K562 (cell line): Measurements from ENCODE around the gene CXCR5. TPM values are rescaled to one million over a fixed set of nuclear protein-coding genes. Genes with fewer than 3 reads are reported as not detected.

Experiments used
- CBX2 ChIP-seq: fragments of 200-600 bp; sonication (generic); IDR thresholded peaks from one replicate; pipeline ENCODE4 v1.6.1; 2012; ENCODE audit warnings: mild to moderate bottlenecking, low read length, inconsistent platforms; ENCODE audit not compliant: insufficient read depth, poor library complexity, severe bottlenecking
- FOS ChIP-seq: IDR thresholded peaks from 3 replicates; pipeline ENCODE4 v1.6.1; 2011; ENCODE audit not compliant: insufficient read length; ENCODE audit errors: extremely low read depth
- GATA2 ChIP-seq: sonication (generic); formaldehyde crosslinking; IDR thresholded peaks from 2 replicates; pipeline ENCODE4 v1.4.0; 2020; ENCODE audit warnings: mild to moderate bottlenecking, missing genetic modification reagents
- HEY1 ChIP-seq: fragments of 250-450 bp; sonication (Bioruptor Pico); IDR thresholded peaks from 2 replicates; pipeline ENCODE4 v1.5.0; 2020; ENCODE audit warnings: mild to moderate bottlenecking, moderate library complexity, borderline replicate concordance
- MTA1 ChIP-seq: fragments of 450-650 bp; IDR thresholded peaks from 2 replicates; pipeline ENCODE4 v1.6.1; 2017; ENCODE audit warnings: borderline replicate concordance
- PTBP1 ChIP-seq: fragments of 200-400 bp; formaldehyde crosslinking; IDR thresholded peaks from 2 replicates; pipeline ENCODE4 v1.6.1; 2017; ENCODE audit warnings: low read depth, low read length
- REST ChIP-seq, 2 experiments: fragments of 450-650 bp; formaldehyde crosslinking in 1 of 2; IDR thresholded peaks; 2 replicates each; pipeline versions ENCODE4 v1.4.0 to v1.6.1; 2014 to 2020; ENCODE audit warnings: mild to moderate bottlenecking in 2 of 2, borderline replicate concordance in 1 of 2, low read depth in 1 of 2
- SAFB ChIP-seq: fragments of 200-400 bp; formaldehyde crosslinking; IDR thresholded peaks from 2 replicates; pipeline ENCODE4 v1.6.1; 2017; ENCODE audit warnings: low read depth, low read length, borderline replicate concordance
- TCF7L2 ChIP-seq: fragments of 150-350 bp; IDR thresholded peaks from 2 replicates; pipeline ENCODE4 v1.6.1; 2016; ENCODE audit warnings: low read depth, mild to moderate bottlenecking, low read length, moderate library complexity
- ZNF449 ChIP-seq: fragments of 250-450 bp; sonication (Bioruptor Pico); IDR thresholded peaks from 2 replicates; pipeline ENCODE4 v1.8.0; 2022; ENCODE audit warnings: moderate library complexity, mild to moderate bottlenecking, inconsistent platforms
- polyA plus RNA-seq, 8 experiments: library from polyadenylated mRNA; depleted of rRNA in 4 of 8; stranded (reverse) in 5 of 8; unstranded in 3 of 8; fragments of >200 nt; fragmentation: Nextera tagmentation in 2 of 8; fragmentation: Illumina TruSeq in 1 of 8; extraction: Ambion mirVana in 2 of 8; extraction: Trizol in 1 of 8; gene quantifications; 2 replicates each; pipeline versions ENCODE4 v1.2.1 to v1.2.3, GENCODE V29; 2011 to 2014; ENCODE audit warnings: inconsistent platforms in 1 of 8, missing spikeins in 1 of 8
- total RNA-seq, 7 experiments: library from RNA; depleted of rRNA in 6 of 7; stranded (reverse); fragments of >200 nt in 6 of 7; fragmentation: Illumina TruSeq in 2 of 7; extraction: Trizol in 2 of 7; gene quantifications; 2 replicates each; pipeline versions ENCODE4 v1.2.1 to v1.2.3, GENCODE V29; 2011 to 2021; ENCODE audit warnings: low replicate concordance in 1 of 7
- TF ChIP-seq, protein P1 (sequence below), 2 experiments: fragments of 450-650 bp in 1 of 2; sonication (generic) in 1 of 2; formaldehyde crosslinking; conservative IDR thresholded peaks; 2 replicates each; pipeline versions ENCODE4 v1.4.0 to v1.8.1; 2020 to 2022; ENCODE audit warnings: mild to moderate bottlenecking in 1 of 2, missing genetic modification reagents in 1 of 2

Gene CXCR5
- total and polyA plus RNA-seq, 9 of the 15 experiments (the other 6 are each of a cell fraction or from before 2014, with no cell fraction given): 0.03 to 0.06 TPM; not detected in 7

DNA sequence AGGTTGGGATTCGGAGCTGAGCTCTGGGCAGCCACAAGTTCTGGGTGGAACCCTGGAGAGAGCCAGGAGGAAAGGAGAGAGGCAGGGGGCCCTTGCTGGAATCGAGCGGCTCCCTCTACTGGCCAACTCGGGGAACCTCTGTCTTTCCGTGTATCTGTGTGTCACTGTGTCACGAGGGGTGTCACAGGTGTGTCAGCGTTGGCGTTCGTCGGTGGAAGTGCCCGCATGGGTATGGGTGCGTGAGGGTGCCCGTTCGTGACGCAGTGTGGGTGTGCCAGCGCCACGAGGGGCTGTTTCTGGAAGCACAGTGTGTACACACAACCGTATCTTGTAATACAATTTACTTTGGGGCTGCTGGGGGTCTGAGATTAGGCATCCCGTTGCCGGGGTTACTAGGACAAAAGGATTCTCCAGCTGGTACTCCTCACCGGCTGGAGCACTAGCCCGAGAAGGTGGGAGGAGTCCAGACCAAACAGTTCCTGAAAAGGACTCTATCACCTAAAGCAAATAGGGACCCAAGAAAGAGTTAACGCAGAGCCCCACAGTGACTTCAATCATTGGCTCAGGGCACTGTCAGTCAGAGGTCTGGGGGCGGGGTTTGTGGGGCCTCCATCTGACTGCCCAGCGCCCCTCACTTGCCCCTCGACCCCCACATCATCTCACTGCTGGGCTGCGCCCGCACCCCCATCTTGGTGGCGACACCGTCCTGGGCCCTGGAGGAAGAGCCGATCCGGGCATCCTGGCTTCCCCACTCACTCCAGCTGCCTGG is 44.6 kb downstream of the CXCR5 start (continued):
- TF ChIP-seq PTBP1: no peak
- no peak for TF ChIP-seq GATA2
- no peak for TF ChIP-seq TCF7L2
- TF ChIP-seq, protein P1, sequence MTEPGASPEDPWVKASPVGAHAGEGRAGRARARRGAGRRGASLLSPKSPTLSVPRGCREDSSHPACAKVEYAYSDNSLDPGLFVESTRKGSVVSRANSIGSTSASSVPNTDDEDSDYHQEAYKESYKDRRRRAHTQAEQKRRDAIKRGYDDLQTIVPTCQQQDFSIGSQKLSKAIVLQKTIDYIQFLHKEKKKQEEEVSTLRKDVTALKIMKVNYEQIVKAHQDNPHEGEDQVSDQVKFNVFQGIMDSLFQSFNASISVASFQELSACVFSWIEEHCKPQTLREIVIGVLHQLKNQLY (CRISPR knock-in tag; conservative IDR thresholded peaks at IDR 0.05): no peak
- TF ChIP-seq FOS: peak; percentile 72
- no peak for TF ChIP-seq HEY1 (CRISPR knock-in tag)
- TF ChIP-seq REST (IDR thresholded peaks at IDR 0.05; ENCODE audit: borderline replicate concordance): peak; percentile 83
- TF ChIP-seq REST (CRISPR knock-in tag; IDR thresholded peaks at IDR 0.05; ENCODE audit: low read depth): no peak
- no peak for TF ChIP-seq CBX2
- TF ChIP-seq SAFB: peak; percentile 31; the same call in 1 of the 2 replicates
- peak; percentile 23; the same call in 1 of the 2 replicates for TF ChIP-seq ZNF449
- TF ChIP-seq MTA1: peak; percentile 72; the same call in 1 of the 2 replicates
